BJ (cell line): ENCODE measurements around the gene DUOX1. TPM values are rescaled to one million over a fixed set of nuclear protein-coding genes. Genes with fewer than 3 reads are reported as not detected.

Source experiments
- CTCF ChIA-PET: fragments of 350-600 bp; formaldehyde crosslinking; extraction: SDS; loops from one replicate; lab custom pipeline; 2021; ENCODE audit warnings: antibody characterized with exemption, inconsistent platforms; lab: Yijun Ruan, JAX
- POLR2A ChIA-PET: fragments of 300-600 bp; sonication (Branson Sonifier 250); formaldehyde crosslinking; extraction: SDS; loops from one replicate; lab custom pipeline; 2021; ENCODE audit warnings: antibody characterized with exemption; lab: Charles Lee
- DNase-seq: peaks from one replicate; pipeline ENCODE4 v3.0.0-alpha.2; 2011; ENCODE audit warnings: low read depth
- H3K27me3 ChIP-seq: 2 replicates; pipeline ENCODE4 v1.6.0; 2011; ENCODE audit warnings: low read length; ENCODE audit not compliant: control insufficient read depth, insufficient read depth
- H3K36me3 ChIP-seq: 2 replicates; pipeline ENCODE4 v1.5.1; 2011; ENCODE audit warnings: low read length; ENCODE audit not compliant: control insufficient read depth, insufficient read depth
- H3K4me3 ChIP-seq: 2 replicates; pipeline ENCODE4 v1.5.1; 2011; ENCODE audit warnings: low read depth, mild to moderate bottlenecking, control low read depth, low read length
- polyA plus RNA-seq: library from polyadenylated mRNA; depleted of rRNA; stranded (reverse); fragments of >200 nt; gene quantifications from 2 replicates; pipeline ENCODE4 v1.2.3, GENCODE V29; 2011
- TF ChIP-seq, protein P1 (sequence below): IDR thresholded peaks from 2 replicates; pipeline ENCODE4 v1.5.1; 2011; ENCODE audit warnings: low read depth, mild to moderate bottlenecking, control low read depth, inconsistent platforms, low read length, moderate library complexity; ENCODE audit not compliant: insufficient read depth

DUOX1 gene
- polyA plus RNA-seq, 1 experiment, result 0.09 TPM

DNA sequence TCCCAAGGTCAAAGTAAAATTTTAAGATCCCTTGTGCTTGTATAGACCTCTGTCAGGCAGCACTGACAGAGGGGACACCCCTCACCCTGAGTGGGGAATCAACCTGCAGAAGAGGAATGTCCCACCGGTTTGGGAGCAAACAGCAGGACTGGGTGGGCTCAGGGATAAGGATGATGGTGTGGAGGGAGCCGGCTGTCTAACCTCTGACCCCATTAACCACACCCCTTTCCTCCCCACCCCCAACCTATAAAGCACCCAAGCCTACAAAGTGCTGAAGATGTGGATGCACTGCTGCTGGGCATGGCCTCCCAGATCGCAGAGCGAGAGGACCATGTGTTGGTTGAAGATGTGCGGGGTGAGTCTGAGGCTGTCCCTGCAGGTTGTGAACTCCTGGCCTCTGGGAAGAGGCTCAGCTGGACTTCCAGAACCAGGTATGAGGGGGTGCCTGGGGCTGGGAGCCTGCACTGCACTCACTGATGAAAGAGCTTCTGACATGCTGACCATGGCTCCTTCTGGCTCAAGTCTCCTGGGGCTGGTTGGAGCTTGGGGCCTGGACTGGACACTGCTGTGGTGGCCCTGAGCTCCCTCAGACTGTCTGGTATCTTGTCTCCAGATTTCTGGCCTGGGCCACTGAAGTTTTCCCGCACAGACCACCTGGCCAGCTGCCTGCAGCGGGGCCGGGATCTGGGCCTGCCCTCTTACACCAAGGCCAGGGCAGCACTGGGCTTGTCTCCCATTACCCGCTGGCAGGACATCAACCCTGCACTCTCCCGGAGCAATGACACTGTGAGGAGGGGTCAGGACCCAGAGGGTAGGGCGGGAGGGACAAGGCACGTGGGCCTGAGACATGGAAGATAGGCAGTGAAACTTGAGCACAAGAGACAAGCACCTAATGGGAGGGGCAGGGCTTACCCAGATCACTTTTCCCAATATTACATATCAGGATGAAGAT, 9.3 kb downstream of the DUOX1 start:
- TF ChIP-seq, protein P1, sequence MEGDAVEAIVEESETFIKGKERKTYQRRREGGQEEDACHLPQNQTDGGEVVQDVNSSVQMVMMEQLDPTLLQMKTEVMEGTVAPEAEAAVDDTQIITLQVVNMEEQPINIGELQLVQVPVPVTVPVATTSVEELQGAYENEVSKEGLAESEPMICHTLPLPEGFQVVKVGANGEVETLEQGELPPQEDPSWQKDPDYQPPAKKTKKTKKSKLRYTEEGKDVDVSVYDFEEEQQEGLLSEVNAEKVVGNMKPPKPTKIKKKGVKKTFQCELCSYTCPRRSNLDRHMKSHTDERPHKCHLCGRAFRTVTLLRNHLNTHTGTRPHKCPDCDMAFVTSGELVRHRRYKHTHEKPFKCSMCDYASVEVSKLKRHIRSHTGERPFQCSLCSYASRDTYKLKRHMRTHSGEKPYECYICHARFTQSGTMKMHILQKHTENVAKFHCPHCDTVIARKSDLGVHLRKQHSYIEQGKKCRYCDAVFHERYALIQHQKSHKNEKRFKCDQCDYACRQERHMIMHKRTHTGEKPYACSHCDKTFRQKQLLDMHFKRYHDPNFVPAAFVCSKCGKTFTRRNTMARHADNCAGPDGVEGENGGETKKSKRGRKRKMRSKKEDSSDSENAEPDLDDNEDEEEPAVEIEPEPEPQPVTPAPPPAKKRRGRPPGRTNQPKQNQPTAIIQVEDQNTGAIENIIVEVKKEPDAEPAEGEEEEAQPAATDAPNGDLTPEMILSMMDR, result no peak
- CTCF ChIA-PET, result interaction anchor here (1.3 to 2.9 kb wide), 3 partner anchors 10 to 21 kb away, joined by 3 to 17 read pairs (median 3); no protein-coding TSS in a partner anchor

DNA sequence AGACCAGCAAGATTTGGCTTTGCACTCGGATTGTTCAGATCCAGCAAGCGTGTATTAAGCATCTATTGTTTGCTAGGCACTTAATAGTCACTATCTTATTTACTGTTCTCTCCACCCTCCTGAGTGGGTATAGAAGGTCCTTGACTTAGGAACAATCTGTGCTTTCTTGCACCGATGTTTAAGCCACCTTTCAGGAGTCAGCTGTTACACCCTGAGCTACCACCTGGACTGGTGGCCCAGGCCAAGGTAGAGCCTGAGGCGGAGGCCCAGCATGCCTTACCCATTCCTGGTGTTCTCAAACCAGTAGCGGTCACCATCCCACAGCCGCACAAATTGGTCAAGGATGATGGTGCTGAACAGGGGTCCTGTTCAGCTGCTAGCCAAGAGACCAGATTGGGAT, 10.0 kb downstream of the DUOX1 start:
- H3K36me3 ChIP-seq, result no peaks in the 10 kb centered on the region
- no peak for DNase-seq
- POLR2A ChIA-PET, result no interaction called here
- H3K27me3 ChIP-seq, result peaks cover 10% of the 10 kb centered on the region
- H3K4me3 ChIP-seq, result no peak overlapping the region
- TF ChIP-seq, protein P1, result no peak
- CTCF ChIA-PET, result interaction anchor here (1.3 to 1.5 kb wide), 2 partner anchors 10 to 22 kb away, joined by 3 read pairs; no protein-coding TSS in a partner anchor

More for the DNA sequence above, 9.3 kb downstream of the DUOX1 start:
- no peaks in the 10 kb centered on the region for H3K36me3 ChIP-seq
- POLR2A ChIA-PET, result no interaction called here
- H3K27me3 ChIP-seq, result peaks cover 15% of the 10 kb centered on the region
- DNase-seq, result no peak
- H3K4me3 ChIP-seq, result no peak overlapping the region

DNA sequence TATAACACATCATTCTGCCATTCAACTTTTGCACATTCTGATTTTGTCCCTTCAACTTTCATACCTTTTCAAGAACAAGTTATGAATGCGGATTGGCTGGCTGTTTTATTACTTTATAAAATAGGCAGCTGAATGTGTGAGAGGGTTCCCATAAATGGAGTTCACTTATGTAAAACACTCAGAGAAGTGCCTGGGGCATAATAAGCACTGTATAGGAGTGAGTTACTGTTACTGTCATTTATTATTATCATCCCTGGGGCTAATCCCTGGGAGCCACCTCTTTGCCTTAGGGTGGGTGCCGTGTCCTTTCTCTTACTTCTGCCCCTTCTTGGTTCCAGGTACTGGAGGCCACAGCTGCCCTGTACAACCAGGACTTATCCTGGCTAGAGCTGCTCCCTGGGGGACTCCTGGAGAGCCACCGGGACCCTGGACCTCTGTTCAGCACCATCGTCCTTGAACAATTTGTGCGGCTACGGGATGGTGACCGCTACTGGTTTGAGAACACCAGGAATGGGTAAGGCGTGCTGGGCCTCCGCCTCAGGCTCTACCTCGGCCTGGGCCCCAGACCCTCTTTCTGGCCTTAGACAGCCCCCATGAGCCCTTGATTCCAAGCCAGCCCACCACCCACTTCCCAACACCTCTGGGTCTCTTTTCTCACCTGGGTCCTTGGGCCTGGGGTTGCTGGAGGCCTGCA, 10.9 kb downstream of the DUOX1 start:
- TF ChIP-seq, protein P1, result no peak
- POLR2A ChIA-PET, result no interaction called here
- DNase-seq, result no peak
- H3K27me3 ChIP-seq, result peaks cover 8% of the 10 kb centered on the region
- CTCF ChIA-PET, result interaction anchor here (1.2 to 1.5 kb wide), 2 partner anchors 10 to 23 kb away, joined by 3 to 5 read pairs; partner anchors contain the start of genes DUOX1 and DUOXA1
- no peaks in the 10 kb centered on the region for H3K36me3 ChIP-seq
- no peak overlapping the region for H3K4me3 ChIP-seq

DNA sequence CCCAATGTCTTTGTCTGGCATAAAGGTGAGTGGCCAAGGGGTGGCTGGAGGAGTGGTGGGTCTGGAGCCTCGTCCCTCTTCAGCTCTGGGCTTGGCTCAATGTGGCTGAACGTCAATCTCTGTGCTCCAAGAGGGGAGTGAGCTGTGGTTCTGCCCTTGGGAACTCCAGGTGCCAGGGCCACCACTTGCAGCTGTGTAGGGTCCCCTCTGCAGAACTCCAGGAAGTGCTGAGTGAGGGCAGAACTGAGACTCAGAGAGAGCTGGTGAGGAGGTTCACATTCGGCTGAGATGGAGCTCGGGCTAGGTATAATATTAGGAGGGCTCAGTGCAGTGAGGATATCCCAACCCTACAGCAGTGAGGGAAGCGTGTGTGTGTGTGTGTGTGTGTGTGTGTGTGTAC, 11.6 kb downstream of the DUOX1 start:
- Histone ChIP-seq H3K4me3 (no peak overlapping the region), H3K36me3 (no peaks in the 10 kb centered on the region), H3K27me3 (peaks cover 4% of the 10 kb centered on the region)
- POLR2A ChIA-PET, result no interaction called here
- TF ChIP-seq, protein P1, result no peak
- CTCF ChIA-PET, result interaction anchor here (1.2 to 2.1 kb wide), 3 partner anchors 11 to 22 kb away, joined by 4 to 7 read pairs (median 5); partner anchors contain the start of genes DUOX1 and DUOXA1
- DNase-seq, result no peak
